ENCODE data around the gene PAPPA. TPM values are rescaled to one million over a fixed set of nuclear protein-coding genes. Genes with fewer than 3 reads are reported as not detected.

Gene PAPPA
- total and polyA plus RNA-seq, 9 of the 15 experiments (the other 6 are each of a cell fraction or from before 2014, with no cell fraction given), result 0.06 to 0.18 (median 0.11) TPM

- no peak overlapping the region for H3K27ac ChIP-seq (ENCODE audit: extremely low read depth, low read depth, low read length)
- H2AFZ ChIP-seq (ENCODE audit: low read depth, low read length), result no peak overlapping the region
- no peaks in the 10 kb centered on the region for H3K36me3 ChIP-seq (ENCODE audit: control insufficient read depth, insufficient read depth, low read length)
- no peaks in the 10 kb centered on the region for H3K9me3 ChIP-seq (replicated peaks; ENCODE audit: control insufficient read depth, insufficient read depth, low read depth, low read length)
- no peak overlapping the region for H3K9ac ChIP-seq (ENCODE audit: insufficient read depth in 1 of 2, low read depth in 2 of 2, low read length in 2 of 2)
- DNase-seq (ENCODE audit: extremely low read depth in 1 of 4, low spot score in 3 of 4) (no peak), FAIRE-seq (no peak), ATAC-seq (peak; percentile 45; the same call in 2 of the 3 replicates)
- ChIA-PET POLR2A (interaction anchor here (0.6 kb wide), 1 partner anchor 19 kb away, joined by 3 read pairs; no protein-coding TSS in a partner anchor), CTCF (ENCODE audit: low intra/inter-chr PET ratio) (interaction anchor here (0.7 kb wide), 1 partner anchor 297 kb away, joined by 3 read pairs; no protein-coding TSS in a partner anchor)
- H3K27me3 ChIP-seq (ENCODE audit: control insufficient read depth in 2 of 2, insufficient read depth in 2 of 2, low read length in 2 of 2), result no peaks in the 10 kb centered on the region
- H3K79me2 ChIP-seq (ENCODE audit: control insufficient read depth, insufficient read depth, low read length), result no peaks in the 10 kb centered on the region
- intact Hi-C loops (cut with micrococcal nuclease), result no loop called here
- H3K4me3 ChIP-seq, result no peak overlapping the region
- peaks cover 0 to 3% of the 10 kb centered on the region in 2 experiments; a peak in 2 of 5 replicates for H3K4me1 ChIP-seq (replicated peaks in 1 of 2; ENCODE audit: control insufficient read depth in 2 of 2, insufficient read depth in 2 of 2, low read length in 2 of 2)
- no peak overlapping the region for H3K4me2 ChIP-seq (ENCODE audit: insufficient read depth, low read length)
- no peaks in the 10 kb centered on the region for H4K20me1 ChIP-seq (replicated peaks; ENCODE audit: control insufficient read depth, insufficient read depth, low read length)
- no peaks in the 10 kb centered on the region for H3K9me1 ChIP-seq (ENCODE audit: control insufficient read depth, insufficient read depth, low read length)
- 25% methylated on average over 3 of the region's 3 CpGs for WGBS (ENCODE audit: insufficient coverage, low coverage, missing lambda C conversion rate)
- in situ Hi-C loops (cut with MboI), result no loop called here
- no TSS peak for BruUV-seq (replicated peaks)
- peak in 1 of 3 experiments; percentile 17; a peak in 1 of 6 replicates for TF ChIP-seq CTCF (IDR thresholded peaks at IDR 0.05 in 2 of 3, conservative IDR thresholded peaks at IDR 0.05 in 1 of 3; ENCODE audit: insufficient read depth in 2 of 3, low read depth in 1 of 3, low read length in 3 of 3)
- TF ChIP-seq, protein P1, sequence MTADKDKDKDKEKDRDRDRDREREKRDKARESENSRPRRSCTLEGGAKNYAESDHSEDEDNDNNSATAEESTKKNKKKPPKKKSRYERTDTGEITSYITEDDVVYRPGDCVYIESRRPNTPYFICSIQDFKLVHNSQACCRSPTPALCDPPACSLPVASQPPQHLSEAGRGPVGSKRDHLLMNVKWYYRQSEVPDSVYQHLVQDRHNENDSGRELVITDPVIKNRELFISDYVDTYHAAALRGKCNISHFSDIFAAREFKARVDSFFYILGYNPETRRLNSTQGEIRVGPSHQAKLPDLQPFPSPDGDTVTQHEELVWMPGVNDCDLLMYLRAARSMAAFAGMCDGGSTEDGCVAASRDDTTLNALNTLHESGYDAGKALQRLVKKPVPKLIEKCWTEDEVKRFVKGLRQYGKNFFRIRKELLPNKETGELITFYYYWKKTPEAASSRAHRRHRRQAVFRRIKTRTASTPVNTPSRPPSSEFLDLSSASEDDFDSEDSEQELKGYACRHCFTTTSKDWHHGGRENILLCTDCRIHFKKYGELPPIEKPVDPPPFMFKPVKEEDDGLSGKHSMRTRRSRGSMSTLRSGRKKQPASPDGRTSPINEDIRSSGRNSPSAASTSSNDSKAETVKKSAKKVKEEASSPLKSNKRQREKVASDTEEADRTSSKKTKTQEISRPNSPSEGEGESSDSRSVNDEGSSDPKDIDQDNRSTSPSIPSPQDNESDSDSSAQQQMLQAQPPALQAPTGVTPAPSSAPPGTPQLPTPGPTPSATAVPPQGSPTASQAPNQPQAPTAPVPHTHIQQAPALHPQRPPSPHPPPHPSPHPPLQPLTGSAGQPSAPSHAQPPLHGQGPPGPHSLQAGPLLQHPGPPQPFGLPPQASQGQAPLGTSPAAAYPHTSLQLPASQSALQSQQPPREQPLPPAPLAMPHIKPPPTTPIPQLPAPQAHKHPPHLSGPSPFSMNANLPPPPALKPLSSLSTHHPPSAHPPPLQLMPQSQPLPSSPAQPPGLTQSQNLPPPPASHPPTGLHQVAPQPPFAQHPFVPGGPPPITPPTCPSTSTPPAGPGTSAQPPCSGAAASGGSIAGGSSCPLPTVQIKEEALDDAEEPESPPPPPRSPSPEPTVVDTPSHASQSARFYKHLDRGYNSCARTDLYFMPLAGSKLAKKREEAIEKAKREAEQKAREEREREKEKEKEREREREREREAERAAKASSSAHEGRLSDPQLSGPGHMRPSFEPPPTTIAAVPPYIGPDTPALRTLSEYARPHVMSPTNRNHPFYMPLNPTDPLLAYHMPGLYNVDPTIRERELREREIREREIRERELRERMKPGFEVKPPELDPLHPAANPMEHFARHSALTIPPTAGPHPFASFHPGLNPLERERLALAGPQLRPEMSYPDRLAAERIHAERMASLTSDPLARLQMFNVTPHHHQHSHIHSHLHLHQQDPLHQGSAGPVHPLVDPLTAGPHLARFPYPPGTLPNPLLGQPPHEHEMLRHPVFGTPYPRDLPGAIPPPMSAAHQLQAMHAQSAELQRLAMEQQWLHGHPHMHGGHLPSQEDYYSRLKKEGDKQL (CRISPR knock-in tag; IDR thresholded peaks at IDR 0.05; ENCODE audit: borderline replicate concordance), result no peak
Measured at GRCh38 chr9:116313638-116314037, 160.0 kb downstream of the PAPPA start.
